Mucosa of rectum (tissue), 2 donors: Measurements from ENCODE around the gene PDIA2.

Experiments used
- H3K27ac ChIP-seq, 2 donors: one replicate each; pipeline ENCODE4 v1.7.0; 2013; ENCODE audit warnings: inconsistent platforms in 2 of 2, low read depth in 2 of 2, low read length in 2 of 2
- H3K27me3 ChIP-seq, 2 donors: one replicate each; pipeline ENCODE4 v1.7.0; 2013; ENCODE audit warnings: low read length in 2 of 2; ENCODE audit not compliant: control insufficient read depth in 2 of 2, insufficient read depth in 2 of 2
- H3K36me3 ChIP-seq, 2 donors: one replicate each; pipeline ENCODE4 v1.7.0; 2013; ENCODE audit warnings: low read length in 2 of 2; ENCODE audit not compliant: control insufficient read depth in 2 of 2, insufficient read depth in 2 of 2
- H3K4me1 ChIP-seq, 2 donors: one replicate each; pipeline ENCODE4 v1.7.0; 2013; ENCODE audit warnings: low read length in 2 of 2, mild to moderate bottlenecking in 1 of 2; ENCODE audit not compliant: control insufficient read depth in 2 of 2, insufficient read depth in 2 of 2
- H3K4me3 ChIP-seq, 2 donors: one replicate each; pipeline ENCODE4 v1.7.0; 2013; ENCODE audit warnings: low read length in 2 of 2
- H3K9ac ChIP-seq, 2 donors: one replicate each; pipeline ENCODE4 v1.7.0; 2013; ENCODE audit warnings: low read length in 2 of 2, low read depth in 1 of 2, mild to moderate bottlenecking in 1 of 2
- H3K9me3 ChIP-seq, 2 donors: one replicate each; pipeline ENCODE4 v1.7.0; 2013; ENCODE audit warnings: low read length in 2 of 2; ENCODE audit not compliant: control insufficient read depth in 2 of 2
- donor health status: healthy.
- donor health status: Normal muscosa, but diverticular disease.

The PDIA2 gene

DNA sequence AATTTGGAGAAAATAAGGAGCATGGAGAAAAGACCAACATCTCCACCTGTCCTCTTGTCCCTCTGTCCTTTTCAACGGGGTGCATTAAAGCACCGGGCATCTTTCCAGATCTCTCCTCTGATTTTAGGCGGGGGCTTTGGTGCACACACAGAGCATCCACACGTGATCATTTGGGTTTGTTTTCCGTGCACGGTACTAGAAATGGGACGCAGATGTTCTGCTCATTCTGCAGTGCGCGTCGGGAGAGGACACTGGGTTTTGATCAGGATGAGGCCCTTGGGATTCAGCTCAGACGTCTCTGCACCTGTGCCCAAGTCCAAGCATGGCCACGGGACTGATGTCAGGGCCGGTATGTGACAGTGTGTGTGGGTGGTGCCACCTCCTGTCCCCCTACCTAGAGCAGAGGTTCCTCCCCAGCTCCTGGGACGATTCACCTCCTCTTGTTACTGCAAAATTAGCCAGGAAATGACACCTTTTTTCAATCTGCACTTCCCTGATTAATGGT, 31.9 kb downstream of the PDIA2 start:
- Histone ChIP-seq H3K36me3 (peaks cover 25 to 44% of the 10 kb centered on the region in 2 donors), H3K27ac (no peak overlapping the region)

DNA sequence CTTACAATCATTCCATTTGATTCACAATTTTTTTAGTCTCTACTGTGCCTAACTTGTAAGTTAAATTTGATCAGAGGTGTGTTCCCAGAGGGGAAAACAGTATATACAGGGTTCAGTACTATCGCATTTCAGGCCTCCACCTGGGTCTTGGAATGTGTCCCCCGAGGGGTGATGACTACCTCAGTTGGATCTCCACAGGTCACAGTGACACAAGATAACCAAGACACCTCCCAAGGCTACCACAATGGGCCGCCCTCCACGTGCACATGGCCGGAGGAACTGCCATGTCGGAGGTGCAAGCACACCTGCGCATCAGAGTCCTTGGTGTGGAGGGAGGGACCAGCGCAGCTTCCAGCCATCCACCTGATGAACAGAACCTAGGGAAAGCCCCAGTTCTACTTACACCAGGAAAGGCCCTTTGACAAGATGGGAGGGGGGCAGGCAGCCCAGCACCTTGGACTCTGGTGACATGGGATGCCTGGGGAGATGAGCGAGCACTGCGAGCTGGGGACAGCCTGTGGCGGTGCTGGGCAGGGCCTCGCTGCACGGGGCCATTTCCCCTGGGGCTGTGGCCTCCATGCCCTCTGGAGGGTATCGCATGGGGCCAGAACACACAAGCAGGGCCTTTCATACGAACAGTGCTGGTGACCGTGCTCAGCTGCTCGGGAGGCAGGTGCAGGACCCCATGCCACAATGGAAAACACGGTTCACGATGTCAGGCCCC, 33.9 kb downstream of the PDIA2 start:
- H3K4me3 ChIP-seq, result no peak overlapping the region
- no peak overlapping the region for H3K9ac ChIP-seq
- H3K27ac ChIP-seq, result no peak overlapping the region
- peaks cover 25 to 40% of the 10 kb centered on the region in 2 donors for H3K36me3 ChIP-seq
- H3K4me1 ChIP-seq, result no peaks in the 10 kb centered on the region
- no peaks in the 10 kb centered on the region for H3K27me3 ChIP-seq
- no peaks in the 10 kb centered on the region for H3K9me3 ChIP-seq

More for the DNA sequence above, 31.9 kb downstream of the PDIA2 start:
- Histone ChIP-seq H3K4me1 (no peaks in the 10 kb centered on the region), H3K27me3 (no peaks in the 10 kb centered on the region), H3K9ac (no peak overlapping the region), H3K4me3 (no peak overlapping the region), H3K9me3 (no peaks in the 10 kb centered on the region)

DNA sequence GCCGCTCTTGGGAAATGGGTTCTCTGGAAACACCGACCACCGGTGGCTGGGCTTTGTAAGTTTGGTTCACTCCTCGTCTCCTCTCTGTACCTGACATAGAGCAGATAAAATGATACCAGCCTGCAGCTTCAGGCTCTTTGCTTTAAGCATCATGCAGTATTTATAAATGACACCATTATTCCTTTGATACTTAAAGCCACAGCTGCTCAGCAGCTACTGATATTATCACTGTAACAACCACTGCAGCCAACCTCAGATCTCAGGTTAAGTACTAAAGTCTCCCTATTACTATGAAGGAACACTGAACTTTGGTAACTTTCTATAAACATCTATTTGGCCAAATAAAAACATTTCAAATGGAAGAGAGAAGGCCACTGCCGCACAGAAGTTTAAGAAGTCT, 34.6 kb downstream of the PDIA2 start:
- H3K36me3 ChIP-seq, result peaks cover 25 to 39% of the 10 kb centered on the region in 2 donors

GRCh38 chr16:318628-319027, 35.7 kb downstream of the PDIA2 start:
- Histone ChIP-seq H3K9me3 (no peaks in the 10 kb centered on the region), H3K36me3 (peaks cover 18 to 30% of the 10 kb centered on the region in 2 donors), H3K4me3 (no peak overlapping the region), H3K27ac (no peak overlapping the region), H3K4me1 (peaks cover 0 to under 1% of the 10 kb centered on the region in 2 donors), H3K9ac (no peak overlapping the region), H3K27me3 (no peaks in the 10 kb centered on the region)

More for the DNA sequence above, 34.6 kb downstream of the PDIA2 start:
- Histone ChIP-seq H3K9me3 (no peaks in the 10 kb centered on the region), H3K9ac (no peak overlapping the region), H3K4me1 (no peaks in the 10 kb centered on the region), H3K27me3 (no peaks in the 10 kb centered on the region), H3K27ac (no peak overlapping the region), H3K4me3 (no peak overlapping the region)

DNA sequence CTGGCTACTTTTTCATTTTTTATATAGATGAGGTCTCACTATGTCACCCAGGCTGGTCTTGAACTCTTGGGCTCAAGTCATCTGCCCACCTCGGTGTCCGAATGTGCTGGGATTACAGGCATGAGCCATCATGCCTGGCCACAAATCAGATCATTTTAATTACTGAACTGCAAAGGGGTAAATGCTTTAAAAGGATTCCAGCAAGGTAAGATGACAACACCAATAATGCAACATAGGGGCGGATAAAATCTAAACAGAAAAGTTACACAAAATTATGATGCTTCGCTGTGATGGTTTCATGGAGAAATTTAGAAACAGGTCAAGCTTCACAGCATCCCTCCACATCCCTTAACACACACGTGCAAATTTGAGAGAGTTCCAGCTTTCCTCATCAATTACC, 37.2 kb downstream of the PDIA2 start:
- Histone ChIP-seq H3K4me1 (peaks cover 11 to 15% of the 10 kb centered on the region in 2 donors), H3K36me3 (peaks cover 9 to 19% of the 10 kb centered on the region in 2 donors), H3K4me3 (no peak overlapping the region), H3K27ac (no peak overlapping the region), H3K27me3 (no peaks in the 10 kb centered on the region), H3K9me3 (no peaks in the 10 kb centered on the region), H3K9ac (no peak overlapping the region)

GRCh38 chr16:321532-321931, 38.6 kb downstream of the PDIA2 start:
- no peak overlapping the region for H3K9ac ChIP-seq
- H3K9me3 ChIP-seq, result no peaks in the 10 kb centered on the region
- H3K4me1 ChIP-seq, result peaks cover 19 to 24% of the 10 kb centered on the region in 2 donors
- H3K36me3 ChIP-seq, result peaks cover 9 to 19% of the 10 kb centered on the region in 2 donors
- H3K27ac ChIP-seq, result no peak overlapping the region
- no peak overlapping the region for H3K4me3 ChIP-seq
- no peaks in the 10 kb centered on the region for H3K27me3 ChIP-seq

- no peak overlapping the region for H3K4me3 ChIP-seq
- no peaks in the 10 kb centered on the region for H3K9me3 ChIP-seq
- H3K27ac ChIP-seq, result no peak overlapping the region
- H3K4me1 ChIP-seq, result peaks cover 26 to 32% of the 10 kb centered on the region in 2 donors
- H3K27me3 ChIP-seq, result no peaks in the 10 kb centered on the region
- peaks cover 9 to 17% of the 10 kb centered on the region in 2 donors for H3K36me3 ChIP-seq
- H3K9ac ChIP-seq, result no peak overlapping the region
Observed at GRCh38 chr16:322476-323143, 39.6 kb downstream of the PDIA2 start.

DNA sequence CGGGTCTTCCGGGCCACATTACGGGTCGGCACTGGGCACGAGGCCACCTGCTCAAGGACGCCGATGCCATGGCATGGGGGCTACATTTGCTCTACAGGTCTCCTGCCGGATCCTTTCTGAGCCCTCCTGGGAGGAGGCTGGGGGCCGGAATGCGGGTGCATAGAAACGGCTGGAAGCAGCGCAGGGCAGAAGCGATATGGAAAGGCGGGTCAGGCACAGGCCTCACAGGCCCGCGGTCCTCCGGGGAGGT, 41.2 kb downstream of the PDIA2 start:
- Histone ChIP-seq H3K27ac (peak overlapping the region; percentile 86), H3K9ac (peak overlapping the region in 1 of 2 donors; percentile 55), H3K4me1 (peaks cover 36 to 42% of the 10 kb centered on the region in 2 donors), H3K27me3 (no peaks in the 10 kb centered on the region), H3K36me3 (peaks cover 4 to 7% of the 10 kb centered on the region in 2 donors), H3K4me3 (peak overlapping the region in 1 of 2 donors; percentile 19), H3K9me3 (no peaks in the 10 kb centered on the region)

DNA sequence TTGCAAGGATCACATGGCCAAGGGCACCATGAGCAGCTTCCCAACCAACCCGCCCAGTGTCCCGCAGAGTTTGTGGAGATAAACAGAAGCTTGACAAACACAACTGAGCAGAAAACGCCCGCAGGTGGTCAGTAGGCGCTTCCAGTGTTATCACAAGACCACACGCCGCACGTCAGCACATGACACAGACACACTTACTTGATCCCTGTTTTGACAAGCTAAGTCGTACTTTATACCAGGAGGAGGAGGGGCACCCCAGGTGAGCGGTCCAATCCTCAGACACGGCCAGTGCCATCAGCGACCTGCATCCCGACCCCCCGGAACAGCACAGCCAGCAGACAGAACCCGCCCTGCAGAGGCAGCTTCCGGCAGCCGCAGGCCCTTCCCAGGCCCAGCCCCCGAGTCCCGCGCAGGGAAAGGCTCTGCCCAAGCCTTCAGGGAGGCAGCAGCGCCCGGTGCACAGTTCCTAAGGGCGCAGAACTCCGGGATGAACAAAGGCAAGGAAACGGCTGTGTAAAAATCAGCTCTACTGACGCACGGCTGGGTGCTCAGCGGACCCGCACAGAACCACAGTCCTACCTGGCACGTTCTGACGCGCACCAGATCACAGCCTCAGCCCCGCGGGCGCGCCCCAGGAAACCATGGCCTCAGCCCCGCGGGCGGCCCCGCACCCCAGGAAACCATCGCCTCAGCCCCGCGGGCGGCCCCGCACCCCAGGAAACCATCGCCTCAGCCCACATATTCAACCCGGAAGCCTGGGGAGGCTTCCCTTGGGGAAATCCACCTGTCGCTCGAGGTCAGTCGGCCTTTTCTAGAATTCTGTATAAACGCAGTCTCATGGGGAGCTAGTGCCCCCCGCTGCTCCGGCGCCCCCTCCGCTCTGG, 41.7 kb downstream of the PDIA2 start:
- Histone ChIP-seq H3K36me3 (peaks cover 0 to 2% of the 10 kb centered on the region in 2 donors), H3K4me1 (peaks cover 36 to 42% of the 10 kb centered on the region in 2 donors), H3K27ac (peak overlapping the region; percentile 86), H3K4me3 (peak overlapping the region; percentile 19 to 52), H3K9me3 (no peaks in the 10 kb centered on the region), H3K27me3 (no peaks in the 10 kb centered on the region), H3K9ac (peak overlapping the region; percentile 41 to 55)
